GM10266 (cell line): Measurements from ENCODE around the gene TRPV5.
A peak's percentile ranks its signal among the peaks of the same experiment; 100 is the strongest.

Experiments used
- DNase-seq: peaks from one replicate; pipeline ENCODE4 v3.0.0; 2012; ENCODE audit errors: extremely low spot score
- CTCF ChIP-seq: IDR thresholded peaks from 2 replicates; pipeline ENCODE4 v1.5.1; 2012; ENCODE audit warnings: mild to moderate bottlenecking, low read depth; ENCODE audit not compliant: control insufficient read depth, insufficient read depth; ENCODE audit errors: missing control alignments

The TRPV5 gene

DNA sequence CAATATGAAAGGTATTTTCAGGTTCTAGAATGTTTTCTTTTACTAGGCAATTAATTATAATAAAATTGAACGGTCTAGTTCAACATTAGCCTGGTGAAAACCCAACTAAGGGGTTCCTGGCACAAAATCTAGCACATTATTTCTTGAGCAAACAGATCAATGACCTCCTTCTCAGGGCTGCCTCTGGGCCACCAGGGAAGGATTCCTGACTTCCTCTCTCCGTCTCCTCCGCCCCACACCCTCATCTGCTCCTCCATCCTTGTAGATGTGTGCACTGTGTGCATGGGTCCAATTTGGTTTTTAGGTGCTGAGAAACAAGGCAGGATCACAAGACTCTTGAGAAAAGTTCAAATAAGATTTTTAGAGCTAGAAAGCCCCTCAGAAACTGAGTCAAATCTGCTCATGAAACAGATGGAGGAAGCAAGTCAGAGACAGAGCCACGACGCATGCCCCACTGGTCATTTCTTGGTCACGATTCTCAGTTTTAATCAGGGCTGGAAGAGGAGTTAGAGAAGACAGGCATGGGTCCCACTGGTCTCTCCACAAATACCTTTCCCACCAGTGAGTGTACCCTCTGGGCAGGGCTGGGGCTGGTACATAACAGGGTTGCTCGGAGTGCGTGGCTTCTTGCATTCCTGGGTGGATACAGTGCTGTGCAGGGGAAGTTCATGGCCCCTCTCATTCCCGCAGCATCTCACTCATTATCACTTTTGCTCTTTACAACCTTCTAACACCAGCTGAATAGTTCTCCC, 51.8 kb downstream of the TRPV5 start:
- no peak for TF ChIP-seq CTCF
- DNase-seq: no peak

- DNase-seq: peak; percentile 74
These were observed 52.6 kb downstream of the TRPV5 start for GRCh38 chr7:142880876-142881505.

DNA sequence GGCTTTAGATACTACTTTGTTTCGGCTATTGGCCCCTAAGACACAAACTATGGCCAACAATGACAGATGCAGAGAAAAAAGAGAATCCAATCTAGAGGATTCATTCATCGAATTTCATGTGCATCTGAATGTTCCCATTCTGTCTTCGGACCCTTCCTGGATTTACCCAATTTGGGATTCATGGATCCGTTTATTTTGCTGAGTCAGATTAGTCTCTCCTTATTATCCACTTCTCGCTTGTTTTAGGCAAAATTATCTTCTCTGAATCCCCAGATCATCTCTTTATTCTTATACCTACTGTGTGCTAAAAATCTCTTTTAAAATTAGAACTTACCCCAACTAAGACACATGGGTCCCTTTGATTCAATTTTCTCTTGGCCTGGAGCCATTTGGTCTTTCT, 54.5 kb downstream of the TRPV5 start:
- DNase-seq: no peak
- TF ChIP-seq CTCF: no peak

More at GRCh38 chr7:142880876-142881505, 52.6 kb downstream of the TRPV5 start:
- TF ChIP-seq CTCF: peak; percentile 77

DNA sequence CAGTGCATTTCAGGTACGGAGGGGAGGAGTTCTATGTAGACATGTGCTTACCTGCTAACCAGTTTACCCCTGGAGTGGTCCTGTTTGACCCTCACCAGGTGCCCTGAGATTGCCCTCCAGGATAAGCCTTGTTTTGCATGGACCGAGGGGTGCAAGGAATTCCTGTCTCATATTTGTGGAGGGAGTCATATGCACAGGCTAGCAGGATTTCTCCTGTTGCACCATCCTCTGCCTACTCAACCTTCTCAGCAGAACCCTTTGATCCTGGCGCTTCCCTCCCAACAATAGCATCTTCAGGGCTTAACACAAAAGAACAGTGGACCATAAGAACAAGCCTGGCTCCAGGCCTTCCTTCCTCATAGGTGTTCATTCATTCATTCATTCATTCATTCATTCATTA, 55.2 kb downstream of the TRPV5 start:
- TF ChIP-seq CTCF: no peak
- DNase-seq: no peak

- TF ChIP-seq CTCF: no peak
- no peak for DNase-seq
These were observed 56.3 kb downstream of the TRPV5 start for GRCh38 chr7:142876991-142877910.

DNA sequence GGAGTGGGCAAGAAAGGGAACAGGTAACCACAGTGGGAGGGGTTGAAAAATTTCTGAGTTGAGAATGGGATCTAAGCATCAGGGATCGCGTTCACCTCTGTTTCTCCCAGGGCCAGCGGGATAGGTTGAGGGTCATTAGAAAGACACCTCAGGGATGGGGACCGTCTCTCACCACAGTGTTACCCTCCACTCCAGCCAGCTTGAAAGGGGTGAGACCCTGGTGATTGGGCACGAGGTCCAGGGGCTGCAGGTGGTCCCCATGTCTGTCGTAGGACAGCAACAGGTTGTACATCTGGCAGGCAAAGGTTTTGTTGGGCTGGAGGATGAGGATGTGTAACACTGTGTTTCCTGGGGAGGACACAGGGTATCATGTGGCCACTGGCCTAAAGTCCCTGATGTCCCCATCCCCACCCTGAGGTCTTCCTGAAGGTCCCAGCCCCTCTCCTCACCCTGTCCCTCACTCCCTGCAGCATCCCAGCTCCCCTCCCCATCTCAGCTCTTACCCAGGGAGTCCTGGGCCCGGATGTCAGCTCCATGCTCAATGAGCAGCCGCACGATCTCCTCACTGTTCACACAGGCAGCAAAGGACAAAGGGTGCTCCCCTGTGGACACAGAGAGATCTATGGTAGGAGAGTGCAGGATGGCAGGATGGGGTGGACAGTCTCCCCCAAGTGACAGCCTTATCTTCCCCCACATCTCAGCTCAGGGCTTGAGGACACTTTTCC, 57.1 kb downstream of the TRPV5 start:
- no peak for TF ChIP-seq CTCF
- no peak for DNase-seq
